Heart left ventricle (tissue), 16 donors: ENCODE measurements around the gene IFT74. TPM values are rescaled to one million over a fixed set of nuclear protein-coding genes. Genes with fewer than 3 reads are reported as not detected.
A peak's percentile ranks its signal among the peaks of the same experiment; 100 is the strongest.
"Not testable (repeated sequence)": the region's sequence is repeated elsewhere in the genome, so short reads cannot be mapped to it uniquely, and the experiment has no call there.

Experiments
- ATAC-seq, 4 donors: fragments of 200-7000 bp; cut with Tn5 transposase; one replicate each; pipeline ENCODE4 v1.9.1; 2020 to 2022; ENCODE audit warnings: moderate library complexity in 4 of 4, mild to moderate bottlenecking in 3 of 4, moderate number of reproducible peaks in 1 of 4
- DNase-seq, 5 donors: peaks; one replicate each; pipeline ENCODE4 v3.0.0-alpha.2; 2020
- H3K27ac ChIP-seq, 12 donors: fragments of 200-600 bp; sonication (generic) in 4 of 12; one replicate each; pipeline versions ENCODE4 v1.5.0 to v1.8.0; 2016 to 2022; ENCODE audit warnings: mild to moderate bottlenecking in 2 of 12
- H3K27me3 ChIP-seq, 9 donors: fragments of 200-600 bp; sonication (generic) in 2 of 9; one replicate each; pipeline versions ENCODE4 v1.5.1 to v1.8.0; 2016 to 2022; ENCODE audit warnings: mild to moderate bottlenecking in 3 of 9
- H3K36me3 ChIP-seq, 9 donors: fragments of 200-600 bp; sonication (generic) in 2 of 9; one replicate each; pipeline versions ENCODE4 v1.5.0 to v1.8.0; 2018 to 2022; ENCODE audit warnings: mild to moderate bottlenecking in 2 of 9
- H3K4me1 ChIP-seq, 12 donors: fragments of 200-600 bp; sonication (generic) in 4 of 12; one replicate each; pipeline versions ENCODE4 v1.5.0 to v1.8.0; 2016 to 2022; ENCODE audit warnings: mild to moderate bottlenecking in 3 of 12
- H3K4me3 ChIP-seq, 12 donors: fragments of 200-600 bp; sonication (generic) in 4 of 12; one replicate each; pipeline versions ENCODE4 v1.5.0 to v1.8.0; 2017 to 2022; ENCODE audit warnings: mild to moderate bottlenecking in 9 of 12, moderate library complexity in 4 of 12
- H3K9me3 ChIP-seq, 12 donors: fragments of 200-600 bp; sonication (generic) in 4 of 12; one replicate each; pipeline versions ENCODE4 v1.5.0 to v1.8.0; 2016 to 2022; ENCODE audit warnings: mild to moderate bottlenecking in 1 of 12
- CTCF ChIP-seq, 12 donors: fragments of 200-600 bp; sonication (generic) in 4 of 12; IDR thresholded peaks; one replicate each; pipeline versions ENCODE4 v1.5.0 to v1.8.0; 2018 to 2022; ENCODE audit warnings: antibody characterized with exemption in 12 of 12, mild to moderate bottlenecking in 5 of 12
- POLR2A ChIP-seq, 2 donors: fragments of 450-650 bp; IDR thresholded peaks; one replicate each; pipeline ENCODE4 v1.6.1; 2017; ENCODE audit warnings: antibody characterized with exemption in 2 of 2, mild to moderate bottlenecking in 2 of 2, moderate library complexity in 2 of 2
- WGBS, 4 donors: extraction: QIAGEN DNeasy Blood & Tissue Kit in 2 of 4; methylation state at CpG; one replicate each; pipeline versions ENCODE4 v1.1.5 to v1.1.7; 2013 to 2018; 5-methylcytosine and 5-hydroxymethylcytosine counted together
- intact Hi-C, 10 donors: fragments of 100-400 bp; cut with DNase I; formaldehyde crosslinking; loops; one replicate each; pipeline versions ENCODE4 v1.11.1 to v1.14.2; 2022
- polyA plus RNA-seq, 2 donors: library from polyadenylated mRNA; stranded (reverse); fragments of 200-250 nt; gene quantifications; one replicate each; pipeline ENCODE4 v1.2.3, GENCODE V29; 2013
- total RNA-seq, 9 donors: library from RNA; depleted of rRNA in 2 of 9; stranded (reverse); fragments of >200 nt in 2 of 9; fragmentation: NEBNext Ultra II Directional in 3 of 9; extraction: Animal tissue kit (Norgen Biotek cat#: 25700) in 3 of 9; gene quantifications; one replicate each; pipeline versions ENCODE4 v1.1.0 to v1.2.4, GENCODE V29; 2016 to 2023
- donor health status: ischemic (EF 13 %, LVEDD 7.1; RV severe dilation, severe dysfunction).
- donor health status: healthy with polysubstance abuse.
- donor health status: DM: no; HTN: yes; CAD: no.
- donor health status: DM: no; HTN: no; CAD: no.
- donor health status: ischemic (EF 25% LVEDD 6.9; RV normal size, moderate dysfunction).
- donor health status: ischemic (EF 25% LVEDD 5.7; RV mildly dilated, moderate dysfunction).
- donor health status: healthy.
- donor health status: DM: yes; HTN: yes; CAD: no.
- donor health status: ischemic (EF 35%, LVEDD 5.7; RV mildly dilated, moderate dysfunction).
- donor health status: nonischemic (EF 11% LVEDD 7.7; RV severe dilation, severe dysfunction).
- donor health status: DM: yes; HTN: yes; CAD: no.
- donor health status: PGD.
- donor health status: ischemic (EF 29% LVEDD 5.4; RV normal size, mild dysfunction).
- donor health status: nonischemic (EF 23%, LVEDD 6.1; RV moderate dilation, normal function).

The IFT74 gene
- total and polyA plus RNA-seq, 11 donors: 5.3 to 12.7 (median 9.6) TPM

- no peak for ATAC-seq
- no peak overlapping the region for H3K4me3 ChIP-seq
- no peaks in the 10 kb centered on the region for H3K27me3 ChIP-seq
- no peak overlapping the region for H3K27ac ChIP-seq
- peaks cover 0 to 13% (median 0%) of the 10 kb centered on the region in 12 donors for H3K4me1 ChIP-seq
- DNase-seq: no peak
- intact Hi-C loops: loop anchor here in 4 of 10 donors (10.0 kb wide), 2 partner anchors 55 to 65 kb away; no protein-coding TSS in a partner anchor
- TF ChIP-seq CTCF (IDR thresholded peaks at IDR 0.05) (no peak), POLR2A (IDR thresholded peaks at IDR 0.05) (no peak)
- H3K9me3 ChIP-seq: no peaks in the 10 kb centered on the region
- H3K36me3 ChIP-seq: no peaks in the 10 kb centered on the region
Measured at GRCh38 chr9:27090231-27090630, 134.0 kb downstream of the IFT74 start.

DNA sequence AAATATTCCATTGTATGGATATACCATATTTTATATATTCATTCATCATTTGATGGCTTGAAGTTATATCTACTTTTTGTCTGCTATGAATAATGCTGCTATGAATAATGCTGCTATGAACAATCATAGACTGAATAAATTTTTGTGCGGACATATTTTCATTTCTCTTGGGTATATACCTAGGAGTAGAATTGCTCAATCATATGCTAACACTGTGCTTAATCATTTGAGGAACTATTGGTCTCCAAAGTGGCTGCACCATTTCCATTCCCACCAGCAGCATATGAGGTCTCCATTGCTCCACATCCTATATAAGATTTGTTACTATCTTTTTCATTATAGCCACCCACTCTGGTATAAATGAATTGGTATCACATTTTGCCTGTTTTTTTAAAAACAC, 134.5 kb downstream of the IFT74 start:
- H3K4me1 ChIP-seq: peaks cover 0 to 14% (median 0%) of the 10 kb centered on the region in 12 donors
- no peak overlapping the region for H3K27ac ChIP-seq
- intact Hi-C loops: loop anchor here in 4 of 10 donors (10.0 kb wide), 2 partner anchors 56 to 64 kb away; no protein-coding TSS in a partner anchor
- H3K4me3 ChIP-seq: no peak overlapping the region
- no peak for ATAC-seq
- no peaks in the 10 kb centered on the region for H3K27me3 ChIP-seq
- no peak for DNase-seq
- TF ChIP-seq CTCF (IDR thresholded peaks at IDR 0.05) (no peak), POLR2A (IDR thresholded peaks at IDR 0.05) (no peak)
- H3K9me3 ChIP-seq: no peaks in the 10 kb centered on the region
- WGBS, 4 donors: 94 to 99% (median 96%) methylated on average over 1 of the region's 1 CpG
- H3K36me3 ChIP-seq: no peaks in the 10 kb centered on the region

DNA sequence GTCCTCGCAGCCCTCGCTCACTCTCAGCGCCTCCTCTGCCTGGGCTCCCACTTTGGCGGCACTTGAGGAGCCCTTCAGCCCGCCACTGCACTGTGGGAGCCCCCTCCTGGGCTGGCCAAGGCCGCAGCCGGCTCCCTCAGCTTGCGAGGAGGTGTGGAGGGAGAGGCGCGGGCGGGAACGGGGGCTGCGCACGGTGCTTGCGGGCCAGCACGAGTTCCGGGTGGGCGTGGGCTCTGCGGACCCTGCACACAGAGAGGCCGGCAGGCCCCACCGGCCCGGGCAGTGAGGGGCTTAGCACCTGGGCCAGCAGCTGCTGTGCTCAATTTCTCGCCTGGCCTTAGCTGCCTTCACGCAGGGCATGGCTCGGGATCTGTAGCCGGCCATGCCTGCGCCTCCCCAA, 136.3 kb downstream of the IFT74 start:
- not testable (repeated sequence) for H3K4me3 ChIP-seq, H3K27me3 ChIP-seq, DNase-seq, H3K27ac ChIP-seq, H3K36me3 ChIP-seq, H3K4me1 ChIP-seq, ATAC-seq, H3K9me3 ChIP-seq
- intact Hi-C loops: loop anchor here in 4 of 10 donors (10.0 kb wide), 2 partner anchors 58 to 62 kb away; no protein-coding TSS in a partner anchor
- WGBS, 4 donors: 95 to 98% (median 97%) methylated on average over 23 to 27 of the region's 27 CpGs

DNA sequence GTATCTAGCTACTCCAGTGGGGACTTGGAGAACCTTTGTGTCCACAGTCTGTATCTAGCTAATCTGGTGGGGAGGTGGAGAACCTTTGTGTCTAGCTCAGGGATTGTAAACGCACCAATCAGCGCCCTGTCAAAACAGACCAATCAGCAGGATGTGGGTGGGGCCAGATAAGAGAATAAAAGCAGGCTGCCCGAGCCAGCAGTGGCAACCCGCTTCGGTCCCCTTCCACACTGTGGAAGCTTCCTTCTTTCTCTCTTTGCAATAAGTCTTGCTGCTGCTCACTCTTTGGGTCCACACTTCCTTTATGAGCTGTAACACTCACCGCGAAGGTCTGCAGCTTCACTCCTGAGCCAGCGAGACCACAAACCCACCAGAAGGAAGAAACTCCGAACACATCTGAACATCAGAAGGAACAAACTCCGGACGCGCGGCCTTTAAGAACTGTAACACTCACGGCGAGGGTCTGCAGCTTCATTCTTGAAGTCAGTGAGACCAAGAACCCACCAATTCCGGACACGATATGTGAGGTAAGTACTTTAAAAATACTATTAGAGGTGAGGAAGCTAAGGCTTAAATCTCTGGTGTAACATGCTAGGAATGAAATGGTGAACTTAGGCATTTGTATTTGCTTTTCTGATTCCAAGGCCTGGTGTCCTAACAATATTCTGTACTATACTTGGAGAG, 137.3 kb downstream of the IFT74 start:
- not testable (repeated sequence) for DNase-seq, H3K36me3 ChIP-seq, H3K4me3 ChIP-seq, H3K9me3 ChIP-seq, H3K27me3 ChIP-seq, H3K4me1 ChIP-seq, ATAC-seq
- intact Hi-C loops: loop anchor here in 4 of 10 donors (10.0 kb wide), 2 partner anchors 59 to 61 kb away; no protein-coding TSS in a partner anchor
- peak overlapping the region in 1 of 12 donors; percentile 35 for H3K27ac ChIP-seq
- 88 to 94% (median 93%) methylated on average over 17 of the region's 17 CpGs for WGBS, 4 donors

DNA sequence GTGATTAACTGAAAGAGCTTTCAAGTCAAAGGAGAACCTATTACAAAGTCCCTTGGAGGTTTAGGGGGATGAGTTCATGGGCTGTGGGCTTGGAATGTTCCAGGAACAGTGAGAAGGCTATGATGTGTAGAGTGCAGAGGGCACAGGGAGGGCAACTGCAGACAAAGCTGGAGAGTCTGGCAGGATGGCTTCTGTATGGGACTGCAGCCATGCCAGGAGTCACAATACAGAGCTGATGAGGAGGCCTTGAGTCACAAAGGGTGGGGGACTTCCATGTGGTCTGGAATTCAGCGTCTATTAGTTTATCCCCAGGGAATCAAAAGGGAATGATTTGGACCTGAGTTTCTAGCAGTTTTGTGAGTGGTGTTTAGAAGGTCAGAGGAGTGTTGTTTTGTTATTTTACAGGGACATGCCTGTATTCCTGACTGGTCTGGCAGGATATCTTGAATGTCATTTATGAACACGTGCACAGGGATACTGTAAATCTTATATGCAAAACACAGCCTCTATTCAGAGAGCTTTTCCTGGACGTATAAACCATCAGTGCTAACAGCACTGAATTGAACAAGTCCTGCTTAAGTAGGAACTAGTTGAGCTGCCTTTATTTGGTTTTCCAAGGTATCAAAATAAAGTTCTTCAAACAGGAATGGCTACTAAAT, 138.6 kb downstream of the IFT74 start:
- peak overlapping the region in 3 of 12 donors; percentile 18 to 35 (median 24) for H3K27ac ChIP-seq
- peaks cover 0 to 10% (median 0%) of the 10 kb centered on the region in 12 donors for H3K4me1 ChIP-seq
- H3K36me3 ChIP-seq: no peaks in the 10 kb centered on the region
- WGBS, 4 donors: 32 to 37% (median 33%) methylated on average over 3 of the region's 3 CpGs
- DNase-seq (peak in 1 of 5 donors; percentile 41), ATAC-seq (peak in 3 of 4 donors; percentile 73 to 78 (median 75))
- TF ChIP-seq POLR2A (IDR thresholded peaks at IDR 0.05) (no peak), CTCF (IDR thresholded peaks at IDR 0.05) (no peak)
- no peaks in the 10 kb centered on the region for H3K27me3 ChIP-seq
- intact Hi-C loops: loop anchor here in 4 of 10 donors (10.0 kb wide), 2 partner anchors 60 kb away; no protein-coding TSS in a partner anchor
- no peak overlapping the region for H3K4me3 ChIP-seq
- H3K9me3 ChIP-seq: no peaks in the 10 kb centered on the region
